DOHH2 (cell line): ENCODE measurements around the gene RAB3D.

Source experiments
- H3F3A ChIP-seq: fragments of 200-600 bp; sonication (generic), shearing (Covaris generic); 2 replicates; pipeline ENCODE4 v1.6.0; 2016; ENCODE audit warnings: antibody characterized with exemption, mild to moderate bottlenecking; ENCODE audit not compliant: control insufficient read depth, insufficient read depth
- H3K27ac ChIP-seq: fragments of 200-600 bp; sonication (generic); 2 replicates; pipeline ENCODE4 v1.5.1; 2014; ENCODE audit warnings: low read depth, mild to moderate bottlenecking, low read length, moderate library complexity
- H3K27me3 ChIP-seq: fragments of 200-600 bp; sonication (generic); 2 replicates; pipeline ENCODE4 v1.6.1; 2014; ENCODE audit warnings: mild to moderate bottlenecking, low read length, mixed read lengths; ENCODE audit not compliant: control insufficient read depth
- H3K36me3 ChIP-seq: fragments of 200-600 bp; sonication (generic); 2 replicates; pipeline ENCODE4 v1.6.1; 2014; ENCODE audit warnings: mild to moderate bottlenecking, low read length, moderate library complexity, mixed read lengths; ENCODE audit not compliant: control insufficient read depth
- H3K4me1 ChIP-seq: fragments of 200-600 bp; sonication (generic); 2 replicates; pipeline ENCODE4 v1.6.1; 2014; ENCODE audit warnings: mild to moderate bottlenecking, low read length, mixed read lengths; ENCODE audit not compliant: control insufficient read depth
- H3K4me2 ChIP-seq: fragments of 200-600 bp; sonication (generic); 2 replicates; pipeline ENCODE4 v1.6.0; 2014; ENCODE audit warnings: mild to moderate bottlenecking, low read length, moderate library complexity
- H3K4me3 ChIP-seq: fragments of 200-600 bp; sonication (generic); 2 replicates; pipeline ENCODE4 v1.5.1; 2014; ENCODE audit warnings: mild to moderate bottlenecking, low read length, mixed read lengths
- H3K79me2 ChIP-seq: fragments of 200-600 bp; sonication (generic); 2 replicates; pipeline ENCODE4 v1.6.1; 2014; ENCODE audit warnings: mild to moderate bottlenecking, low read length, mixed read lengths; ENCODE audit not compliant: control insufficient read depth
- H3K9me2 ChIP-seq: fragments of 200-600 bp; sonication (generic); replicated peaks from 2 replicates; pipeline ENCODE4 v1.6.1; 2014; ENCODE audit warnings: mild to moderate bottlenecking, low read length, mixed read lengths; ENCODE audit not compliant: control insufficient read depth
- H3K9me3 ChIP-seq: fragments of 200-600 bp; sonication (generic); 2 replicates; pipeline ENCODE4 v1.6.1; 2014; ENCODE audit warnings: antibody characterized with exemption, low read length, mixed read lengths; ENCODE audit not compliant: control insufficient read depth, insufficient read depth
- H4K20me1 ChIP-seq: fragments of 200-600 bp; sonication (generic); 2 replicates; pipeline ENCODE4 v1.6.0; 2014; ENCODE audit warnings: low read depth, mild to moderate bottlenecking, antibody characterized with exemption, low read length, moderate library complexity; ENCODE audit not compliant: control insufficient read depth, insufficient read depth
- EZH2phosphoT487 ChIP-seq: fragments of 200-600 bp; sonication (generic); IDR thresholded peaks from 2 replicates; pipeline ENCODE4 v1.6.1; 2017; ENCODE audit warnings: borderline replicate concordance, mild to moderate bottlenecking, antibody characterized with exemption, low read length, moderate library complexity, mixed read lengths
- TF ChIP-seq, protein P1 (sequence below): fragments of 200-600 bp; sonication (generic); IDR thresholded peaks from one replicate; pipeline ENCODE4 v1.5.1; 2014; ENCODE audit warnings: antibody characterized with exemption, mild to moderate bottlenecking, low read depth, low read length; ENCODE audit not compliant: poor library complexity, severe bottlenecking

RAB3D gene

DNA sequence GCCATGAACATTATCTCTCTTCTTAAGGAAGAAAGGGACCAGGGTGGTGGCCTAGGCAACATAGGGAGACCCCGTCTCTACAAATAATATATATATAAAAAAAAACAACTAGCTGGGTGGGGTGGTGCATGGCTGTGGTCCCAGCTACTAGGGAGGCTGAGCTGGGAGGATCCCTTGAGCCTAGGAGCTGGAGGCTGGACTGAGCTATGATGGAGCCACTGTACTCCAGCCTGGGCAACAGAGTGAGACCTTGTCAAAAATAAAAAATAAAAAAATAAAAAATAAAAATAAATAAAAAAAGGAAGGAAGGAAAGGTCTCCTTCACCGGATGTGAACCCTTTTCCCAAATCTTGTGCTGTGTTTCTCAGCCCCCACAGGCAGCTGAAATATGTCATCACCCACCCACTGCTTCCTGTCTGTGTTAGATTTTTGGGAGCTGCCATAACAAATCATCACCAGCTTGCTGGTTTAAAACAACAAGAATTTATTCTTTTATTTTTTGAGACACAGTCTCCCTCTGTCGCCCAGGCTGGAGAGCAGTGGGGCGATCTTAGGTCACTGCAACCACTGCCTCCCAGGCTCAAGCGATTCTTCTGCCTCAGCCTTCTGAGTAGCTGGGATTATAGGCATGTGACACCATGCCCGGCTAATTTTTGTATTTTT is 53.0 kb downstream of the RAB3D start:
- Histone ChIP-seq H3K4me3 (no peak overlapping the region), H3K9me2 (no peaks in the 10 kb centered on the region), H3K27me3 (no peaks in the 10 kb centered on the region), H3K4me1 (peaks cover 3% of the 10 kb centered on the region; the same call in 1 of the 2 replicates), H3K36me3 (no peaks in the 10 kb centered on the region), H4K20me1 (no peaks in the 10 kb centered on the region), H3K79me2 (no peaks in the 10 kb centered on the region), H3K4me2 (no peak overlapping the region), H3F3A (no peaks in the 10 kb centered on the region), H3K9me3 (no peaks in the 10 kb centered on the region), H3K27ac (no peak overlapping the region)
- TF ChIP-seq, protein P1, sequence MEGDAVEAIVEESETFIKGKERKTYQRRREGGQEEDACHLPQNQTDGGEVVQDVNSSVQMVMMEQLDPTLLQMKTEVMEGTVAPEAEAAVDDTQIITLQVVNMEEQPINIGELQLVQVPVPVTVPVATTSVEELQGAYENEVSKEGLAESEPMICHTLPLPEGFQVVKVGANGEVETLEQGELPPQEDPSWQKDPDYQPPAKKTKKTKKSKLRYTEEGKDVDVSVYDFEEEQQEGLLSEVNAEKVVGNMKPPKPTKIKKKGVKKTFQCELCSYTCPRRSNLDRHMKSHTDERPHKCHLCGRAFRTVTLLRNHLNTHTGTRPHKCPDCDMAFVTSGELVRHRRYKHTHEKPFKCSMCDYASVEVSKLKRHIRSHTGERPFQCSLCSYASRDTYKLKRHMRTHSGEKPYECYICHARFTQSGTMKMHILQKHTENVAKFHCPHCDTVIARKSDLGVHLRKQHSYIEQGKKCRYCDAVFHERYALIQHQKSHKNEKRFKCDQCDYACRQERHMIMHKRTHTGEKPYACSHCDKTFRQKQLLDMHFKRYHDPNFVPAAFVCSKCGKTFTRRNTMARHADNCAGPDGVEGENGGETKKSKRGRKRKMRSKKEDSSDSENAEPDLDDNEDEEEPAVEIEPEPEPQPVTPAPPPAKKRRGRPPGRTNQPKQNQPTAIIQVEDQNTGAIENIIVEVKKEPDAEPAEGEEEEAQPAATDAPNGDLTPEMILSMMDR, result no peak
- no peak for TF ChIP-seq EZH2phosphoT487

DNA sequence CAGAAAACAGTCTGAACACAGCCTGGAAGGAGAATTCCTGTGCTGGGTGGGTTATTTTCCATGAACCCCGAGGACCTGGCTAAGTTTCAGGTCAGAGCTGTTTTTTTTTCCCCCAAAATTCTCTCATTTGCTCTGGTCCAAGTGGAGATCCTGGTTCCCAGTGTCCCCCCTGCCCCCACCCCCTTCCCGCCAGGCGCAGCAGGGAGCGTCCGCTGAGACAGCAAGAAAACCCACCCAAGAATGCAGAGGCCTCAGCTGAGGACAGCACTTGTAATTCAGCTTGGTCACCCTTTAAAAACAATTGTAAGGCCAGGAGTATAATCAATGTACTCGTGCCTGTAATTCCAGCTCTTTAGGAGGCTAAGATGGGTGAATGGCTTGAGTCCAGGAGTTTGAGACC is 54.9 kb downstream of the RAB3D start:
- Histone ChIP-seq H3K27me3 (no peaks in the 10 kb centered on the region), H3K4me1 (peaks cover 3% of the 10 kb centered on the region; the same call in 1 of the 2 replicates), H3K9me2 (no peaks in the 10 kb centered on the region), H3F3A (no peaks in the 10 kb centered on the region), H4K20me1 (no peaks in the 10 kb centered on the region), H3K79me2 (no peaks in the 10 kb centered on the region), H3K9me3 (no peaks in the 10 kb centered on the region), H3K27ac (no peak overlapping the region), H3K4me2 (no peak overlapping the region), H3K4me3 (no peak overlapping the region), H3K36me3 (no peaks in the 10 kb centered on the region)
- TF ChIP-seq EZH2phosphoT487, result no peak
- TF ChIP-seq, protein P1, result no peak

DNA sequence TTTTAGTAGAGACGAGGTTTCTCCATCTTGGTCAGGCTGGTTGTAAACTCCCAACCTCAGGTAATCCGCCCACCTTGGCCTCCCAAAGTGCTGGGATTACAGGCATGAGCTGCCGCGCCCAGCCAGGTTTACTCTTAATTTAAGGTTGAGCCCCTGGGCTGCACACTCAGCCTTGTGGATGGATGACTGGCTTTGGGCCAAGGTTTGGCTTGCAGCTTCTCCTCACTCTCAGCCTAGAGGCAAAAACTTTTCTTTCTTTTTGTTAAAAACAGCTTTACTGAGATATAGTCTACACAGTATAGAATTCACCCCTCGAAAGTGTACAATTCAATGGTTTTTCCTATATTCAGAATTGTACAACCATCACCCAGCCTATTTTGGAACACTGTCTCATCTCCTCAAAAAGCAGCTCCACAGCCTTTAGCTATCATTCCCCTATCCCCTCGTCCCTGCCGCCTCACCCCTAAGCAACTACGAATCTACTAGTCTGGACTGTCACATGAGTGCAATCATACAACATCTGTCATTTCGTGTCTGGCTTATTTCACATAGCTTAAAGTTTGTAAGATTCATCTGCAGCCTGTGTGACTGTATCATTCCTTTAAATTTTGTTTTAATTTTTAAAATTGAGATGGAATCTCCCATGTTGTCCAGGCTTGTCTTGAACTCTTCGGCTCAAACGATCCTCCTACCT is 58.0 kb downstream of the RAB3D start:
- Histone ChIP-seq H3K4me2 (no peak overlapping the region), H3K4me1 (peaks cover 4% of the 10 kb centered on the region; the same call in 1 of the 2 replicates), H3K27ac (no peak overlapping the region), H3K79me2 (no peaks in the 10 kb centered on the region), H3K9me2 (no peaks in the 10 kb centered on the region), H3K9me3 (no peaks in the 10 kb centered on the region), H3K4me3 (no peak overlapping the region), H3K27me3 (no peaks in the 10 kb centered on the region), H4K20me1 (no peaks in the 10 kb centered on the region), H3K36me3 (no peaks in the 10 kb centered on the region), H3F3A (no peaks in the 10 kb centered on the region)
- TF ChIP-seq EZH2phosphoT487, result no peak
- TF ChIP-seq, protein P1, result no peak
